ENCODE measurements around the gene BAMBI.

The BAMBI gene

GRCh38 chr10:28704464-28705161, 27.3 kb downstream of the BAMBI start:
- Histone ChIP-seq H3K9ac (ENCODE audit: low read depth in 1 of 2, low read length in 2 of 2) (no peak overlapping the region), H3K4me1 (ENCODE audit: control insufficient read depth in 2 of 2, insufficient read depth in 2 of 2, low read length in 2 of 2) (no peaks in the 10 kb centered on the region), H3K27ac (ENCODE audit: low read depth in 2 of 2, low read length in 2 of 2) (no peak overlapping the region), H3K36me3 (ENCODE audit: control insufficient read depth in 2 of 2, insufficient read depth in 2 of 2, low read length in 2 of 2) (no peaks in the 10 kb centered on the region), H3K4me3 (ENCODE audit: low read length in 2 of 2) (no peak overlapping the region), H3K9me3 (ENCODE audit: control insufficient read depth in 2 of 2, low read length in 2 of 2) (no peaks in the 10 kb centered on the region), H3K27me3 (ENCODE audit: control insufficient read depth in 2 of 2, insufficient read depth in 2 of 2, low read length in 2 of 2) (no peaks in the 10 kb centered on the region)

- Histone ChIP-seq H3K27me3 (ENCODE audit: control insufficient read depth in 2 of 2, insufficient read depth in 2 of 2, low read length in 2 of 2) (no peaks in the 10 kb centered on the region), H3K4me3 (ENCODE audit: low read length in 2 of 2) (no peak overlapping the region), H3K9me3 (ENCODE audit: control insufficient read depth in 2 of 2, low read length in 2 of 2) (no peaks in the 10 kb centered on the region), H3K36me3 (ENCODE audit: control insufficient read depth in 2 of 2, insufficient read depth in 2 of 2, low read length in 2 of 2) (no peaks in the 10 kb centered on the region), H3K27ac (ENCODE audit: low read depth in 2 of 2, low read length in 2 of 2) (no peak overlapping the region), H3K9ac (ENCODE audit: low read depth in 1 of 2, low read length in 2 of 2) (no peak overlapping the region), H3K4me1 (ENCODE audit: control insufficient read depth in 2 of 2, insufficient read depth in 2 of 2, low read length in 2 of 2) (no peaks in the 10 kb centered on the region)
Measured at GRCh38 chr10:28705472-28705871, 28.2 kb downstream of the BAMBI start.

GRCh38 chr10:28709001-28709710, 31.8 kb downstream of the BAMBI start:
- no peaks in the 10 kb centered on the region for H3K4me1 ChIP-seq (ENCODE audit: control insufficient read depth in 2 of 2, insufficient read depth in 2 of 2, low read length in 2 of 2)
- no peak overlapping the region for H3K4me3 ChIP-seq (ENCODE audit: low read length in 2 of 2)
- H3K9ac ChIP-seq (ENCODE audit: low read depth in 1 of 2, low read length in 2 of 2): no peak overlapping the region

GRCh38 chr10:28710202-28710886, 33.0 kb downstream of the BAMBI start:
- Histone ChIP-seq H3K9me3 (ENCODE audit: control insufficient read depth in 2 of 2, low read length in 2 of 2) (no peaks in the 10 kb centered on the region), H3K4me1 (ENCODE audit: control insufficient read depth in 2 of 2, insufficient read depth in 2 of 2, low read length in 2 of 2) (no peaks in the 10 kb centered on the region), H3K9ac (ENCODE audit: low read depth in 1 of 2, low read length in 2 of 2) (no peak overlapping the region), H3K27ac (ENCODE audit: low read depth in 2 of 2, low read length in 2 of 2) (no peak overlapping the region), H3K27me3 (ENCODE audit: control insufficient read depth in 2 of 2, insufficient read depth in 2 of 2, low read length in 2 of 2) (no peaks in the 10 kb centered on the region), H3K36me3 (ENCODE audit: control insufficient read depth in 2 of 2, insufficient read depth in 2 of 2, low read length in 2 of 2) (no peaks in the 10 kb centered on the region), H3K4me3 (ENCODE audit: low read length in 2 of 2) (no peak overlapping the region)

More at GRCh38 chr10:28709001-28709710, 31.8 kb downstream of the BAMBI start:
- Histone ChIP-seq H3K36me3 (ENCODE audit: control insufficient read depth in 2 of 2, insufficient read depth in 2 of 2, low read length in 2 of 2) (no peaks in the 10 kb centered on the region), H3K27me3 (ENCODE audit: control insufficient read depth in 2 of 2, insufficient read depth in 2 of 2, low read length in 2 of 2) (no peaks in the 10 kb centered on the region), H3K9me3 (ENCODE audit: control insufficient read depth in 2 of 2, low read length in 2 of 2) (no peaks in the 10 kb centered on the region), H3K27ac (ENCODE audit: low read depth in 2 of 2, low read length in 2 of 2) (no peak overlapping the region)

- no peak overlapping the region for H3K27ac ChIP-seq (ENCODE audit: low read depth in 2 of 2, low read length in 2 of 2)
- H3K36me3 ChIP-seq (ENCODE audit: control insufficient read depth in 2 of 2, insufficient read depth in 2 of 2, low read length in 2 of 2): no peaks in the 10 kb centered on the region
- no peak overlapping the region for H3K4me3 ChIP-seq (ENCODE audit: low read length in 2 of 2)
- no peaks in the 10 kb centered on the region for H3K4me1 ChIP-seq (ENCODE audit: control insufficient read depth in 2 of 2, insufficient read depth in 2 of 2, low read length in 2 of 2)
- H3K27me3 ChIP-seq (ENCODE audit: control insufficient read depth in 2 of 2, insufficient read depth in 2 of 2, low read length in 2 of 2): peaks cover 0 to 2% of the 10 kb centered on the region in 2 donors
- H3K9me3 ChIP-seq (ENCODE audit: control insufficient read depth in 2 of 2, low read length in 2 of 2): no peaks in the 10 kb centered on the region
- H3K9ac ChIP-seq (ENCODE audit: low read depth in 1 of 2, low read length in 2 of 2): no peak overlapping the region
Measured at GRCh38 chr10:28711041-28711440, 33.7 kb downstream of the BAMBI start.

GRCh38 chr10:28711776-28712175, 34.5 kb downstream of the BAMBI start:
- Histone ChIP-seq H3K4me3 (ENCODE audit: low read length in 2 of 2) (no peak overlapping the region), H3K4me1 (ENCODE audit: control insufficient read depth in 2 of 2, insufficient read depth in 2 of 2, low read length in 2 of 2) (no peaks in the 10 kb centered on the region), H3K27me3 (ENCODE audit: control insufficient read depth in 2 of 2, insufficient read depth in 2 of 2, low read length in 2 of 2) (peaks cover 0 to 2% of the 10 kb centered on the region in 2 donors), H3K36me3 (ENCODE audit: control insufficient read depth in 2 of 2, insufficient read depth in 2 of 2, low read length in 2 of 2) (no peaks in the 10 kb centered on the region), H3K9me3 (ENCODE audit: control insufficient read depth in 2 of 2, low read length in 2 of 2) (no peaks in the 10 kb centered on the region), H3K9ac (ENCODE audit: low read depth in 1 of 2, low read length in 2 of 2) (no peak overlapping the region), H3K27ac (ENCODE audit: low read depth in 2 of 2, low read length in 2 of 2) (no peak overlapping the region)

- no peak overlapping the region for H3K4me3 ChIP-seq (ENCODE audit: low read length in 2 of 2)
- no peaks in the 10 kb centered on the region for H3K36me3 ChIP-seq (ENCODE audit: control insufficient read depth in 2 of 2, insufficient read depth in 2 of 2, low read length in 2 of 2)
- no peak overlapping the region for H3K27ac ChIP-seq (ENCODE audit: low read depth in 2 of 2, low read length in 2 of 2)
- no peaks in the 10 kb centered on the region for H3K9me3 ChIP-seq (ENCODE audit: control insufficient read depth in 2 of 2, low read length in 2 of 2)
- no peaks in the 10 kb centered on the region for H3K4me1 ChIP-seq (ENCODE audit: control insufficient read depth in 2 of 2, insufficient read depth in 2 of 2, low read length in 2 of 2)
- peaks cover 0 to 2% of the 10 kb centered on the region in 2 donors for H3K27me3 ChIP-seq (ENCODE audit: control insufficient read depth in 2 of 2, insufficient read depth in 2 of 2, low read length in 2 of 2)
- no peak overlapping the region for H3K9ac ChIP-seq (ENCODE audit: low read depth in 1 of 2, low read length in 2 of 2)
Measured at GRCh38 chr10:28713626-28714352, 36.5 kb downstream of the BAMBI start.

- Histone ChIP-seq H3K9ac (ENCODE audit: low read depth in 1 of 2, low read length in 2 of 2) (no peak overlapping the region), H3K27me3 (ENCODE audit: control insufficient read depth in 2 of 2, insufficient read depth in 2 of 2, low read length in 2 of 2) (peaks cover 0 to 2% of the 10 kb centered on the region in 2 donors), H3K4me3 (ENCODE audit: low read length in 2 of 2) (no peak overlapping the region), H3K9me3 (ENCODE audit: control insufficient read depth in 2 of 2, low read length in 2 of 2) (no peaks in the 10 kb centered on the region), H3K36me3 (ENCODE audit: control insufficient read depth in 2 of 2, insufficient read depth in 2 of 2, low read length in 2 of 2) (no peaks in the 10 kb centered on the region), H3K4me1 (ENCODE audit: control insufficient read depth in 2 of 2, insufficient read depth in 2 of 2, low read length in 2 of 2) (no peaks in the 10 kb centered on the region), H3K27ac (ENCODE audit: low read depth in 2 of 2, low read length in 2 of 2) (no peak overlapping the region)
Measured at GRCh38 chr10:28714401-28715053, 37.2 kb downstream of the BAMBI start.

GRCh38 chr10:28715246-28715645, 37.9 kb downstream of the BAMBI start:
- H3K27ac ChIP-seq (ENCODE audit: low read depth in 2 of 2, low read length in 2 of 2): no peak overlapping the region
- H3K36me3 ChIP-seq (ENCODE audit: control insufficient read depth in 2 of 2, insufficient read depth in 2 of 2, low read length in 2 of 2): no peaks in the 10 kb centered on the region
- H3K27me3 ChIP-seq (ENCODE audit: control insufficient read depth in 2 of 2, insufficient read depth in 2 of 2, low read length in 2 of 2): peaks cover 0 to 2% of the 10 kb centered on the region in 2 donors
- no peaks in the 10 kb centered on the region for H3K4me1 ChIP-seq (ENCODE audit: control insufficient read depth in 2 of 2, insufficient read depth in 2 of 2, low read length in 2 of 2)
- H3K4me3 ChIP-seq (ENCODE audit: low read length in 2 of 2): no peak overlapping the region
- no peak overlapping the region for H3K9ac ChIP-seq (ENCODE audit: low read depth in 1 of 2, low read length in 2 of 2)
- no peaks in the 10 kb centered on the region for H3K9me3 ChIP-seq (ENCODE audit: control insufficient read depth in 2 of 2, low read length in 2 of 2)
